ENCODE measurements around the gene SRPK3.

SRPK3 gene

GRCh38 chrX:153803211-153804099 lies 22.6 kb downstream of the SRPK3 start:
- no peak for DNase-seq
- H3K4me1 ChIP-seq (ENCODE audit: control extremely low read depth in 1 of 4, control insufficient read depth in 4 of 4, insufficient read depth in 4 of 4, low read length in 3 of 4) = peaks cover 0 to 12% (median 10%) of the 10 kb centered on the region in 4 experiments
- ChIA-PET CTCF (interaction anchor here (1.0 kb wide), 1 partner anchor 9 kb away, joined by 3 read pairs; the partner anchor contains the start of genes IDH3G and SSR4), POLR2A (no interaction called here)
- H3K4me3 ChIP-seq (ENCODE audit: control insufficient read depth in 1 of 7, extremely low read depth in 1 of 7, insufficient read depth in 4 of 7, low read depth in 2 of 7, low read length in 6 of 7) = no peak overlapping the region
- H3K27me3 ChIP-seq (replicated peaks in 2 of 5; ENCODE audit: control insufficient read depth in 4 of 5, insufficient read depth in 5 of 5, low read length in 4 of 5) = peaks cover 0 to 6% (median 0%) of the 10 kb centered on the region in 5 experiments
- H3K9me3 ChIP-seq (ENCODE audit: control extremely low read depth in 1 of 5, control insufficient read depth in 4 of 5, insufficient read depth in 2 of 5, low read depth in 1 of 5, low read length in 4 of 5) = peaks cover 0 to 5% (median 0%) of the 10 kb centered on the region in 5 experiments
- WGBS (ENCODE audit: insufficient coverage) = 96% methylated on average over 68 of the region's 87 CpGs
- peaks cover 0 to 8% (median 3%) of the 10 kb centered on the region in 4 experiments for H3K36me3 ChIP-seq (ENCODE audit: control insufficient read depth in 4 of 4, insufficient read depth in 4 of 4, low read length in 3 of 4)
- no peak overlapping the region for H3K27ac ChIP-seq (ENCODE audit: insufficient read depth in 1 of 2, low read depth in 1 of 2, low read length in 2 of 2, poor library complexity in 1 of 2, severe bottlenecking in 2 of 2)

- DNase-seq = no peak
- Histone ChIP-seq H3K4me3 (ENCODE audit: control insufficient read depth in 1 of 7, extremely low read depth in 1 of 7, insufficient read depth in 4 of 7, low read depth in 2 of 7, low read length in 6 of 7) (no peak overlapping the region), H3K9me3 (ENCODE audit: control extremely low read depth in 1 of 5, control insufficient read depth in 4 of 5, insufficient read depth in 2 of 5, low read depth in 1 of 5, low read length in 4 of 5) (peaks cover 0 to 5% (median 0%) of the 10 kb centered on the region in 5 experiments), H3K27ac (ENCODE audit: insufficient read depth in 1 of 2, low read depth in 1 of 2, low read length in 2 of 2, poor library complexity in 1 of 2, severe bottlenecking in 2 of 2) (no peak overlapping the region), H3K36me3 (ENCODE audit: control insufficient read depth in 4 of 4, insufficient read depth in 4 of 4, low read length in 3 of 4) (peaks cover 0 to 1% (median under 1%) of the 10 kb centered on the region in 4 experiments), H3K4me1 (ENCODE audit: control extremely low read depth in 1 of 4, control insufficient read depth in 4 of 4, insufficient read depth in 4 of 4, low read length in 3 of 4) (peaks cover 0 to 12% (median 10%) of the 10 kb centered on the region in 4 experiments), H3K27me3 (replicated peaks in 2 of 5; ENCODE audit: control insufficient read depth in 4 of 5, insufficient read depth in 5 of 5, low read length in 4 of 5) (peaks cover 0 to 6% (median 0%) of the 10 kb centered on the region in 5 experiments)
- CTCF ChIA-PET = no interaction called here
- 97% methylated on average over 31 of the region's 34 CpGs for WGBS (ENCODE audit: insufficient coverage)
- POLR2A ChIA-PET = no interaction called here
Measured at GRCh38 chrX:153804100-153804595, 23.3 kb downstream of the SRPK3 start.

GRCh38 chrX:153804621-153805020 lies 23.8 kb downstream of the SRPK3 start:
- no peak for DNase-seq
- WGBS (ENCODE audit: insufficient coverage) = 90% methylated on average over 24 of the region's 25 CpGs

GRCh38 chrX:153805436-153805835 lies 24.6 kb downstream of the SRPK3 start:
- Histone ChIP-seq H3K4me1 (ENCODE audit: control extremely low read depth in 1 of 4, control insufficient read depth in 4 of 4, insufficient read depth in 4 of 4, low read length in 3 of 4) (peaks cover 0 to 12% (median 10%) of the 10 kb centered on the region in 4 experiments), H3K27me3 (replicated peaks in 2 of 5; ENCODE audit: control insufficient read depth in 4 of 5, insufficient read depth in 5 of 5, low read length in 4 of 5) (peaks cover 0 to 16% (median 0%) of the 10 kb centered on the region in 5 experiments), H3K36me3 (ENCODE audit: control insufficient read depth in 4 of 4, insufficient read depth in 4 of 4, low read length in 3 of 4) (no peaks in the 10 kb centered on the region), H3K27ac (ENCODE audit: insufficient read depth in 1 of 2, low read depth in 1 of 2, low read length in 2 of 2, poor library complexity in 1 of 2, severe bottlenecking in 2 of 2) (no peak overlapping the region), H3K4me3 (ENCODE audit: control insufficient read depth in 1 of 7, extremely low read depth in 1 of 7, insufficient read depth in 4 of 7, low read depth in 2 of 7, low read length in 6 of 7) (no peak overlapping the region), H3K9me3 (ENCODE audit: control extremely low read depth in 1 of 5, control insufficient read depth in 4 of 5, insufficient read depth in 2 of 5, low read depth in 1 of 5, low read length in 4 of 5) (peaks cover 0 to 5% (median 0%) of the 10 kb centered on the region in 5 experiments)
- CTCF ChIA-PET = no interaction called here
- no peak for DNase-seq
- 93% methylated on average over 13 of the region's 13 CpGs for WGBS (ENCODE audit: insufficient coverage)
- POLR2A ChIA-PET = no interaction called here

More at GRCh38 chrX:153804621-153805020, 23.8 kb downstream of the SRPK3 start:
- Histone ChIP-seq H3K4me1 (ENCODE audit: control extremely low read depth in 1 of 4, control insufficient read depth in 4 of 4, insufficient read depth in 4 of 4, low read length in 3 of 4) (peaks cover 0 to 12% (median 10%) of the 10 kb centered on the region in 4 experiments), H3K9me3 (ENCODE audit: control extremely low read depth in 1 of 5, control insufficient read depth in 4 of 5, insufficient read depth in 2 of 5, low read depth in 1 of 5, low read length in 4 of 5) (peaks cover 0 to 5% (median 0%) of the 10 kb centered on the region in 5 experiments), H3K27me3 (replicated peaks in 2 of 5; ENCODE audit: control insufficient read depth in 4 of 5, insufficient read depth in 5 of 5, low read length in 4 of 5) (peaks cover 0 to 7% (median 0%) of the 10 kb centered on the region in 5 experiments), H3K36me3 (ENCODE audit: control insufficient read depth in 4 of 4, insufficient read depth in 4 of 4, low read length in 3 of 4) (no peaks in the 10 kb centered on the region), H3K27ac (ENCODE audit: insufficient read depth in 1 of 2, low read depth in 1 of 2, low read length in 2 of 2, poor library complexity in 1 of 2, severe bottlenecking in 2 of 2) (no peak overlapping the region), H3K4me3 (ENCODE audit: control insufficient read depth in 1 of 7, extremely low read depth in 1 of 7, insufficient read depth in 4 of 7, low read depth in 2 of 7, low read length in 6 of 7) (no peak overlapping the region)
- CTCF ChIA-PET = no interaction called here
- POLR2A ChIA-PET = no interaction called here

GRCh38 chrX:153806999-153807575 lies 26.2 kb downstream of the SRPK3 start:
- ChIA-PET CTCF (interaction anchor here (1.0 kb wide), 2 partner anchors 10 to 16 kb away, joined by 3 read pairs; no protein-coding TSS in a partner anchor), POLR2A (no interaction called here)
- WGBS (ENCODE audit: insufficient coverage) = 92% methylated on average over 27 of the region's 28 CpGs
- Histone ChIP-seq H3K9me3 (ENCODE audit: control extremely low read depth in 1 of 5, control insufficient read depth in 4 of 5, insufficient read depth in 2 of 5, low read depth in 1 of 5, low read length in 4 of 5) (peaks cover 0 to 6% (median 0%) of the 10 kb centered on the region in 5 experiments), H3K4me3 (ENCODE audit: control insufficient read depth in 1 of 7, extremely low read depth in 1 of 7, insufficient read depth in 4 of 7, low read depth in 2 of 7, low read length in 6 of 7) (no peak overlapping the region), H3K27ac (ENCODE audit: insufficient read depth in 1 of 2, low read depth in 1 of 2, low read length in 2 of 2, poor library complexity in 1 of 2, severe bottlenecking in 2 of 2) (no peak overlapping the region), H3K36me3 (ENCODE audit: control insufficient read depth in 4 of 4, insufficient read depth in 4 of 4, low read length in 3 of 4) (no peaks in the 10 kb centered on the region), H3K4me1 (ENCODE audit: control extremely low read depth in 1 of 4, control insufficient read depth in 4 of 4, insufficient read depth in 4 of 4, low read length in 3 of 4) (peaks cover 0 to 9% (median 8%) of the 10 kb centered on the region in 4 experiments), H3K27me3 (replicated peaks in 2 of 5; ENCODE audit: control insufficient read depth in 4 of 5, insufficient read depth in 5 of 5, low read length in 4 of 5) (peaks cover 0 to 20% (median 0%) of the 10 kb centered on the region in 5 experiments)
- no peak for DNase-seq

- Histone ChIP-seq H3K36me3 (ENCODE audit: control insufficient read depth in 4 of 4, insufficient read depth in 4 of 4, low read length in 3 of 4) (no peaks in the 10 kb centered on the region), H3K27me3 (replicated peaks in 2 of 5; ENCODE audit: control insufficient read depth in 4 of 5, insufficient read depth in 5 of 5, low read length in 4 of 5) (peaks cover 0 to 29% (median 0%) of the 10 kb centered on the region in 5 experiments), H3K27ac (ENCODE audit: insufficient read depth in 1 of 2, low read depth in 1 of 2, low read length in 2 of 2, poor library complexity in 1 of 2, severe bottlenecking in 2 of 2) (no peak overlapping the region), H3K4me1 (ENCODE audit: control extremely low read depth in 1 of 4, control insufficient read depth in 4 of 4, insufficient read depth in 4 of 4, low read length in 3 of 4) (peaks cover 0 to under 1% (median under 1%) of the 10 kb centered on the region in 4 experiments), H3K4me3 (ENCODE audit: control insufficient read depth in 1 of 7, extremely low read depth in 1 of 7, insufficient read depth in 4 of 7, low read depth in 2 of 7, low read length in 6 of 7) (no peak overlapping the region), H3K9me3 (ENCODE audit: control extremely low read depth in 1 of 5, control insufficient read depth in 4 of 5, insufficient read depth in 2 of 5, low read depth in 1 of 5, low read length in 4 of 5) (peaks cover 0 to 10% (median 0%) of the 10 kb centered on the region in 5 experiments)
- ChIA-PET POLR2A (no interaction called here), CTCF (no interaction called here)
- 94% methylated on average over 17 of the region's 19 CpGs for WGBS (ENCODE audit: insufficient coverage)
- DNase-seq = no peak
Measured at GRCh38 chrX:153807976-153808375, 27.1 kb downstream of the SRPK3 start.
